Measurements from ENCODE around the gene OSBP2.

OSBP2 gene

GRCh38 chr22:30930228-30930627 lies 235.6 kb downstream of the OSBP2 start:
- peaks cover 75% of the 10 kb centered on the region; the same call in 1 of the 2 replicates for H3K36me3 ChIP-seq (ENCODE audit: insufficient read depth, low read length)

GRCh38 chr22:30931541-30932300 lies 237.0 kb downstream of the OSBP2 start:
- no peaks in the 10 kb centered on the region for H3F3A ChIP-seq (ENCODE audit: low read depth)
- no peak overlapping the region for H3K9ac ChIP-seq (ENCODE audit: low read depth, low read length, poor library complexity, severe bottlenecking)
- H4K20me1 ChIP-seq (ENCODE audit: insufficient read depth, low read length, poor library complexity, severe bottlenecking) = no peaks in the 10 kb centered on the region
- no peaks in the 10 kb centered on the region for H3K9me3 ChIP-seq (ENCODE audit: insufficient read depth, low read depth, low read length)
- H3K79me2 ChIP-seq (ENCODE audit: insufficient read depth, low read length) = no peaks in the 10 kb centered on the region
- H3K36me3 ChIP-seq (ENCODE audit: insufficient read depth, low read length) = peaks cover 79% of the 10 kb centered on the region; the same call in 1 of the 2 replicates
- no peaks in the 10 kb centered on the region for H3K9me2 ChIP-seq (replicated peaks; ENCODE audit: low read depth, low read length)
- H3K4me1 ChIP-seq (ENCODE audit: insufficient read depth, low read length, poor library complexity, severe bottlenecking) = no peaks in the 10 kb centered on the region
- TF ChIP-seq EZH2phosphoT487 (IDR thresholded peaks at IDR 0.05; ENCODE audit: borderline replicate concordance) (no peak), CTCF (conservative IDR thresholded peaks at IDR 0.05; ENCODE audit: low read length) (no peak)
- H3K4me2 ChIP-seq (ENCODE audit: low read depth, low read length, poor library complexity, severe bottlenecking) = no peak overlapping the region
- H2AFZ ChIP-seq (ENCODE audit: low read length) = no peak overlapping the region
- H3K27me3 ChIP-seq (ENCODE audit: insufficient read depth, low read length, poor library complexity, severe bottlenecking) = no peaks in the 10 kb centered on the region
- no peak overlapping the region for H3K4me3 ChIP-seq (ENCODE audit: low read length, poor library complexity, severe bottlenecking)

More at GRCh38 chr22:30930228-30930627, 235.6 kb downstream of the OSBP2 start:
- Histone ChIP-seq H3K4me1 (ENCODE audit: insufficient read depth, low read length, poor library complexity, severe bottlenecking) (no peaks in the 10 kb centered on the region), H3K9me3 (ENCODE audit: insufficient read depth, low read depth, low read length) (no peaks in the 10 kb centered on the region), H3K4me3 (ENCODE audit: low read length, poor library complexity, severe bottlenecking) (no peak overlapping the region), H3K9me2 (replicated peaks; ENCODE audit: low read depth, low read length) (no peaks in the 10 kb centered on the region), H3K27me3 (ENCODE audit: insufficient read depth, low read length, poor library complexity, severe bottlenecking) (no peaks in the 10 kb centered on the region), H3K4me2 (ENCODE audit: low read depth, low read length, poor library complexity, severe bottlenecking) (no peak overlapping the region), H3F3A (ENCODE audit: low read depth) (no peaks in the 10 kb centered on the region), H3K79me2 (ENCODE audit: insufficient read depth, low read length) (no peaks in the 10 kb centered on the region), H4K20me1 (ENCODE audit: insufficient read depth, low read length, poor library complexity, severe bottlenecking) (no peaks in the 10 kb centered on the region), H3K9ac (ENCODE audit: low read depth, low read length, poor library complexity, severe bottlenecking) (no peak overlapping the region), H2AFZ (ENCODE audit: low read length) (no peak overlapping the region)
- TF ChIP-seq CTCF (conservative IDR thresholded peaks at IDR 0.05; ENCODE audit: low read length) (no peak), EZH2phosphoT487 (IDR thresholded peaks at IDR 0.05; ENCODE audit: borderline replicate concordance) (no peak)

- TF ChIP-seq EZH2phosphoT487 (IDR thresholded peaks at IDR 0.05; ENCODE audit: borderline replicate concordance) = no peak
- no peak for TF ChIP-seq CTCF (conservative IDR thresholded peaks at IDR 0.05; ENCODE audit: low read length)
- Histone ChIP-seq H3F3A (ENCODE audit: low read depth) (no peaks in the 10 kb centered on the region), H3K27me3 (ENCODE audit: insufficient read depth, low read length, poor library complexity, severe bottlenecking) (no peaks in the 10 kb centered on the region), H4K20me1 (ENCODE audit: insufficient read depth, low read length, poor library complexity, severe bottlenecking) (no peaks in the 10 kb centered on the region), H2AFZ (ENCODE audit: low read length) (no peak overlapping the region), H3K4me1 (ENCODE audit: insufficient read depth, low read length, poor library complexity, severe bottlenecking) (no peaks in the 10 kb centered on the region), H3K9ac (ENCODE audit: low read depth, low read length, poor library complexity, severe bottlenecking) (no peak overlapping the region), H3K9me2 (replicated peaks; ENCODE audit: low read depth, low read length) (no peaks in the 10 kb centered on the region), H3K79me2 (ENCODE audit: insufficient read depth, low read length) (no peaks in the 10 kb centered on the region), H3K4me2 (ENCODE audit: low read depth, low read length, poor library complexity, severe bottlenecking) (no peak overlapping the region), H3K36me3 (ENCODE audit: insufficient read depth, low read length) (peaks cover 79% of the 10 kb centered on the region; the same call in 1 of the 2 replicates), H3K4me3 (ENCODE audit: low read length, poor library complexity, severe bottlenecking) (no peak overlapping the region), H3K9me3 (ENCODE audit: insufficient read depth, low read depth, low read length) (no peaks in the 10 kb centered on the region)
Measured at GRCh38 chr22:30932661-30933060, 238.0 kb downstream of the OSBP2 start.

Measured in Loucy (cell line).